CD4-positive, alpha-beta T cell treated with Interleukin-2 at 100 ng/mL for 4 hours (primary cell): Measurements from ENCODE around the gene ANO10.
"Not testable (repeated sequence)": the region's sequence is repeated elsewhere in the genome, so short reads cannot be mapped to it uniquely, and the experiment has no call there.

Experiments used
- DNase-seq: peaks from one replicate; pipeline ENCODE4 v3.0.0-alpha.2; 2020; ENCODE audit warnings: low spot score

Gene ANO10

GRCh38 chr3:43621656-43622432 is at the start of gene ANO10:
ANO10 (minus strand) TSS chr3:43622011; CDS start chr3:43605852, 16,159 bp downstream.
- DNase-seq = peak; percentile 95

- DNase-seq = no peak
Measured at GRCh38 chr3:43670635-43671522, 49.1 kb upstream of the ANO10 start.

DNA sequence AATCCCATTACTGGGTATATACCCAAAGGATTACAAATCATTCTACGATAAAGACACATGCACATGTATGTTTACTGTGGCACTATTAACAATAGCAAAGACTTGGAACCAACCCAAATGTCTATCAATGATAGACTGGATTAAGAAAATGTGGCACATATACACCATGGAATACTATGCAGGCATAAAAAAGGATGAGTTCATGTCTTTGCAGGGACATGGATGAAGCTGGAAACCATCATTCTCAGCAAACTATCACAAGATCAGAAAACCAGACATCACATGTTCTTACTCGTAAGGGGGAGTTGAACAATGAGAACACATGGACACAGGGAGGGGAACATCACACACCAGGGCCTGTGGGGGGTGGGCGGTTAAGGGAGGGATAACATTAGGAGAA is 43.2 kb upstream of the ANO10 start:
- DNase-seq = not testable (repeated sequence)

- DNase-seq = not testable (repeated sequence)
Measured at GRCh38 chr3:43661376-43661775, 39.6 kb upstream of the ANO10 start.

- DNase-seq = no peak
Measured at GRCh38 chr3:43659250-43659880, 37.6 kb upstream of the ANO10 start.

- DNase-seq = not testable (repeated sequence)
Measured at GRCh38 chr3:43656390-43656789, 34.6 kb upstream of the ANO10 start.

DNA sequence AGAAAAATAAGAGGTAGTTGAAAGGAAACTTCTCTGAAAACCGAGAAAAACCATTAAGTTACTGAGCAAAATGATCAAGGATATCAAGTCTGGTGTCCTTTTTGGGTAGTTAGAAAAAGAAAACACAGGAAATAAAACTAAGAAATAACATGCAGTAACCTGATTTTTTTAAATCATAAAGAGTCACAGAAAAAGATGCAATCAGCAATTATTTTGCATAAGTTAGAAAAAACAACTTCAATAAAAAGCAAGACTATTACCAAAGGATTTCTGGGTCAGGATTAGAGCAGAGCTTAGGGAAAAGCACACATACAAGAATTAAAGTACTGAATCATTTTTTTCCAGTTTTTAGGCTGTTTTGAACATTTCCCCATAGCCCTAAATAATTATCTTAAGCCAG is 28.5 kb upstream of the ANO10 start:
- DNase-seq = no peak

DNA sequence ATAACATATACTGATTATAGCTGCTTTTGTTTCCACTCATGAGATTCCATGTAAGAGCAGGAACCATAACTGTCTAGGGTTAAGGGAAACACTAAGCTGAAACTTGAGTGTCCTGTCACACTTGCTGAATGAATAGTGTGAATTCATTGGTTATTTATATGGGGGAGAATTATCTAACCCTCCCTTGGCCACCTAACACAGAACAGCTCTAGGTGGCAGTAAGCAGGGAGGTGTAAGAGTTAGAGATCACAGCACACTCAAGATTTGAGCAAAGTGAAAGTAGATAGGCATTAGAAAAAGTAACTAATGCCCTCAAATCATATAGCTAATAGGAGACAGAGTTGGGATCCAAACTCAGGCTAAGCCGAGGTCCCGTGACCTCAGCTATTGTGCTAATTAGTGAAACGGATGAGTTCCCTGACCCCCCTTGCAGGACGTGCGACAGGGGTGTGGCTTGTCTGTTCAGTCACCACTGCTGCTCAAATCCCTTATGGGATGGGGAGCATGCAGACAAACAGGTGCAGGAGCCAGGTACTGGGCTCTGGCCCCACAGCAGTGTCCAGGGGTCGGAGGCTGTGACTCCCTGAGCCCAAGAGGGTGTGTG is 27.7 kb upstream of the ANO10 start:
- DNase-seq = no peak

DNA sequence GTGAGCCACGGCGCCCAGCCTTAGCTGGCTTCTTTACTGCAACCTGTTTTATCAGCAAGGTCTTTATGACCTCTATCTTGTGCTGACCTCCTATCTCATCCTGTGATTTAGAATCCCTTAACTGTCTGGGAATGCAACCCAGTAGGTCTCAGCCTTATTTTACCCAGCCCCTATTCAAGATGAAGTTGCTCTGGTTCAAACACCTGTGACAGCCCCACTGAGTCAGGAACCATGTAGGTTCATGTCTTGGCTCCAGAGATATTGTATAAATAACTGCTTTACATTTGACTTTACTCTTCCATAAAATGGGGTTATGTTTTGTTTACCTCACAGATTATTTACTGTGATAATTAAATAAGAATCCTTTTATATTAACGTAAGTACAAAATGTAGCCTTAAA is 27.1 kb upstream of the ANO10 start:
- no peak for DNase-seq

DNA sequence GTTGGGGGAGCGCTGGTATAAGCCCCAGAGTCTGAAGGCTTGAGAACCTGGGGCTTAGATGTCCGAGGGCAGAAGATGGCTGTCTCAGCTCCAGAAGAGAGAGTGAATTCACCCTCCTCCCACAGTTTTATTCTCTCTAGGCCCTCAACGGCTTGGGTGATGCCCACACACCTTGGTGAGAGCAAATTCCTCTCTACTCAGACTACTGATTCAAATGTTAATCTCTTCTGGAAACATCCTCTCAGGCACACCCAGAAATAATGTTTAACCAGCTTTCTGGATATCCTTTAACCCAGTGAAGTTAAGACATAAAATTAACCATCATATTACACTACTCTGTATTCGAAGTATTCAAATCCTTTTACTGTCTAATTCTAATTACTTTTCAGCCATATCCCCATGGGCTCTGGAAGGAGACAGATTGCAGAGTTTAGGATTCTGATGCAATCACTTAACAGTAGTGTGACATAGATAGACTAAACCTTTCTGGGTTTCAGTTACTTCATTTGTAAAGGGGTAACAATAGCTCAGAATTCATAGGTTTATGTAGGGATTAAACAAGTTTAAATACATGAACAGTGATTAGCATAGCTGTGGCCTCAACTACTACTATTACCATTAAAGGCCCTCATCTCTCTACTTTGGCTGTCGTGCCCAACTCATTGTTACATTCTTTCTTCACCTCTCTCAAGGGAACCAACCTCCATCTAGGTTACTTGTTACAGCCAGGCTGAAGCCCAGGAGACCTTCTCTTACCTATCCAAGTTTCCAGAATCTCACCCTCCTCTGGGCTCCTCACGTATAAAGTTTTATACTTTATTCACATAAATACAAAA is 25.7 kb upstream of the ANO10 start:
- no peak for DNase-seq

DNA sequence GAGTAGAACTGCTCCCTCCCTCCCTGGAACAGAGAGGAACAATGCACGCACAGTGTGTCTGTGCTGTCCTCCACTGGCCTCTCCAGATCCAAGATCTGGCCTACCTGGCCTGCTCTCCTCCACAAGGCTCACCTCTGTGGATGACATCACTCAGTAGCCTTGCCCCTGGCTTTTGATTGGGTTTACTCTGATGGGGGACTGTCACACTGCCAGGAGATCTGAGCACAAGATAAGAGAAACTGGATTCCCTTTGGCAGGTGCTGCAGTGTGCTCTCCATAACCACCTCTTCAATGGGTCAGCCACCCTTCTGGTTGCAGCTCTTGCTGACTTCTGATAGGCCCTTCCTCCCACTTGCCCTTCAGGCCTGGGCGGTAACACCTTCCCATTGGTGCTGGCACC is 22.6 kb upstream of the ANO10 start:
- DNase-seq = no peak

GRCh38 chr3:43641306-43642114 is 19.7 kb upstream of the ANO10 start:
- DNase-seq = no peak

- DNase-seq = no peak
Measured at GRCh38 chr3:43640681-43641080, 18.9 kb upstream of the ANO10 start.

GRCh38 chr3:43638594-43639447 is 17.0 kb upstream of the ANO10 start:
- DNase-seq = peak; percentile 28

DNA sequence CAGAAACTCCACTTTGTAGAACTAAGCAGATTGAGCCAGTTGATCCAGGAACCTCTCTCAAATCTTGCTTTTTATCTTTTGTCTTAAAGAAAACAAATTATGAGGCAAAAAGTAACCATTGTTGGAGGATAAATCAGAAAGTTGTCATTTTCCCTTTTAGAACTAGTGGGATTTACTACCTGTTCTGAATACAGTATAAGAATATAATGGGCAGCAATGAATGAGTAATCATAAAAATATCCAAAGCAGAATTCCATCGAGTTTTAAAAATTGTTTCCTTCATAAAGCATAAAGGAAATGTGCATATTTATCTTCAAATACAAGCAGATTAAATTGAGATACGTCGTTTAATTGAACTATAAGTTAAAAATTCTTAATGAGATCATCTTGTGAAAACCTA is 15.9 kb upstream of the ANO10 start:
- DNase-seq = no peak

GRCh38 chr3:43632986-43633385 is 11.2 kb upstream of the ANO10 start:
- no peak for DNase-seq

DNA sequence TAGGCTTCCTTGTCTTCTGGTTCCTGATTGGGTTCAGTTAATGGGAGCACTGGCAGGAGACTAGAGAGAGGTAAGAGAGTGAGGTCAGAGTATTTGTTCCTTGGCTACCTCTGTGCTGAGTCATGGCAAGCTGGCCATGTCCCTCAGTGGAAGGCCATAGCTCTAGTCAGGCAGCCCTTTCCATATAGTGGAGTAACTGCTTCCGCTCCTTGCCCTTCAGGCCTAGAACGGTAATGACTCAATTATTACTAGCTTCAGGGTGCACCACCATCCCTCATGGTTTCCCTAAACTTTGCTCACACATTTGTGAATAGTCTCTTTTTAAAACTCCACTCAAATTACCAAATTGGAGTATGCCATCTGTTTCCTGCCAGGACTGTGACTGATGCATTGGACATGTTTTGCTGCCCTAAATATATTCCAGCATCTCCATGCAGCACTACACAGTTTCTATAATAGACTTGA is 10.5 kb upstream of the ANO10 start:
- DNase-seq = no peak

GRCh38 chr3:43629741-43630140 is 7.9 kb upstream of the ANO10 start:
- no peak for DNase-seq

DNA sequence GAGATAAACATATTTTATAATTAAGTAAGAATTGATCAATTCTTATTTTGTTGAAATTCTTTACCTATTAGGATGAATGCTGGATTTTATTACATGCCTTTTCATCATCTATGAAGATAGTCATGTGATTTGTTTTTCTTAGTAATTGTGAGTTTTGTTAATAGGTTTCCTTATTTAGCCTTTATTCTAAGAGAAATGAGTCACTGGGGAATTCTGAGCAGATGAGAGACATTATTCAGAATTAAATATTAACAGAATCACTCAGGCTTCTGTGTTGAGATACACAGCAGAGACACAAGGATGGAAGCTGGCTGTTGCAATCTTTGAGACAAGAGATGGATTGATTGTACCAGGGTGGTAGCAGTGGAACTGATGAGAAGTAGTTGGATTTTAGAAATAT is 7.4 kb upstream of the ANO10 start:
- no peak for DNase-seq
